Testis (tissue), 3 donors: ENCODE data around the gene MAGI1. TPM values are rescaled to one million over a fixed set of nuclear protein-coding genes. Genes with fewer than 3 reads are reported as not detected.

Source experiments
- DNase-seq: peaks from one replicate; pipeline ENCODE4 v3.0.0-alpha.2; 2019
- H3K27ac ChIP-seq, 2 donors: fragments of 200-600 bp; sonication (generic); one replicate each; pipeline ENCODE4 v1.5.1; 2019
- H3K27me3 ChIP-seq: fragments of 200-600 bp; sonication (generic); one replicate; pipeline ENCODE4 v1.5.1; 2019
- H3K36me3 ChIP-seq: fragments of 200-600 bp; sonication (generic); one replicate; pipeline ENCODE4 v1.5.1; 2017; ENCODE audit warnings: low read depth; ENCODE audit errors: missing control alignments
- H3K4me1 ChIP-seq: fragments of 200-600 bp; sonication (generic); one replicate; pipeline ENCODE4 v1.5.1; 2019
- H3K4me3 ChIP-seq, 2 donors: fragments of 200-600 bp; sonication (generic); one replicate each; pipeline ENCODE4 v1.5.1; 2017 to 2019
- H3K9me3 ChIP-seq: fragments of 200-600 bp; sonication (generic); one replicate; pipeline ENCODE4 v1.5.1; 2017
- POLR2A ChIP-seq: fragments of 450-650 bp; IDR thresholded peaks from one replicate; pipeline ENCODE4 v1.6.1; 2017; ENCODE audit warnings: antibody characterized with exemption, mild to moderate bottlenecking, moderate library complexity
- WGBS, 2 donors: methylation state at CpG; one replicate each; pipeline ENCODE4 v1.1.5; 2018; 5-methylcytosine and 5-hydroxymethylcytosine counted together
- intact Hi-C: fragments of 100-400 bp; cut with DNase I; formaldehyde crosslinking; loops from one replicate; pipeline ENCODE4 v1.15.1; 2023; ENCODE audit warnings: low total_unique reads
- polyA plus RNA-seq: library from polyadenylated mRNA; stranded (reverse); fragments of 350-450 nt; fragmentation: Illumina TruSeq; extraction: RNeasy Lipid Tissue Mini Kit (QIAGEN cat#74804); gene quantifications from one replicate; pipeline ENCODE4 v1.2.3, GENCODE V29; 2014; ENCODE audit warnings: low read depth, low replicate concordance; ENCODE audit not compliant: insufficient read depth
- total RNA-seq, 2 donors: library from RNA; depleted of rRNA; stranded (reverse); fragments of >200 nt; gene quantifications; one replicate each; pipeline ENCODE4 v1.2.3, GENCODE V29; 2016
- TF ChIP-seq, protein P1 (sequence below), 3 experiments: fragments of 450-650 bp in 2 of 3; fragments of 200-600 bp in 1 of 3; sonication (generic) in 1 of 3; IDR thresholded peaks; one replicate each; pipeline ENCODE4 v1.5.1; 2016 to 2019; ENCODE audit warnings: antibody characterized with exemption in 3 of 3, mild to moderate bottlenecking in 2 of 3, moderate library complexity in 1 of 3

MAGI1 gene
- total and polyA plus RNA-seq, 3 donors from 2014 or later = 55.4 to 60.4 (median 56.1) TPM

DNA sequence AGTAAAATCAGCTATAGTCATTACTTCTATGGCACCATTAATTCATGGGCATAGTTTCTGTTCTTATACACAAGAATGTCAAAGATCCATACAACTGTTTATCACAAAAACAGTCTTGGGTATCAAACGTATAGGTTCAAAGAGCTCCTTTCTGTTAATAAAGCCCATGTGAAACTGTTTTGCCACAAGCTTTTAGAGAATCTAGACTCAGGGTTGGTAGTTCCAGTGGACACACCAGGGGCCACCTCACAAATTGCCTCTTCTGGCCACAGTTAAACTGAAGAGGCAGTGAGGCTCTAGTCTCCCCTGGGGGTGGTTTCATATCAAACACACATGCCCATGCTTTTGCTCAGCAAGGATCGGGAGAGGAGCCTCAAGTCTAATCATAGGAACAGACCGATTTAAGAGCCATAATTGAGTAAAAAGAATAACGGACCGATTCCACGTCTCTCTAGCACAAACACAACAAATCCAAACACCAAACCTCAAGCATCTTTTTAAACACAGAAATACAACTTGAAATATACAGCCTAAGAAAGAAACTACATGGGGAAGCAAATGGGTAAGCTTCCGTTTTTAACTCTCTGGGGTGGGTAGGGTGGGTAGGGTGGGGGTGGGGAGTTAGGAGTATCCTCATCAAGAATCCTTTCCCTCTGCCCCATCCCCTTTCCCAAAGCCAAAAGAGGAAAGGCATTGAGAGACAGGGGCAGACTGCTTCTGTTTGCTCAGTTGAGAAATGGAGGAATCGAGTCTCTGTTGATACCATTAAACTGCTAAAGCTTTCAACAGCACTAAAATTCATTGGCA, 443.3 kb downstream of the MAGI1 start:
- intact Hi-C loops = no loop called here
- 81 to 86% methylated on average over 8 of the region's 8 CpGs for WGBS, 2 donors
- H3K27ac ChIP-seq = no peak overlapping the region

DNA sequence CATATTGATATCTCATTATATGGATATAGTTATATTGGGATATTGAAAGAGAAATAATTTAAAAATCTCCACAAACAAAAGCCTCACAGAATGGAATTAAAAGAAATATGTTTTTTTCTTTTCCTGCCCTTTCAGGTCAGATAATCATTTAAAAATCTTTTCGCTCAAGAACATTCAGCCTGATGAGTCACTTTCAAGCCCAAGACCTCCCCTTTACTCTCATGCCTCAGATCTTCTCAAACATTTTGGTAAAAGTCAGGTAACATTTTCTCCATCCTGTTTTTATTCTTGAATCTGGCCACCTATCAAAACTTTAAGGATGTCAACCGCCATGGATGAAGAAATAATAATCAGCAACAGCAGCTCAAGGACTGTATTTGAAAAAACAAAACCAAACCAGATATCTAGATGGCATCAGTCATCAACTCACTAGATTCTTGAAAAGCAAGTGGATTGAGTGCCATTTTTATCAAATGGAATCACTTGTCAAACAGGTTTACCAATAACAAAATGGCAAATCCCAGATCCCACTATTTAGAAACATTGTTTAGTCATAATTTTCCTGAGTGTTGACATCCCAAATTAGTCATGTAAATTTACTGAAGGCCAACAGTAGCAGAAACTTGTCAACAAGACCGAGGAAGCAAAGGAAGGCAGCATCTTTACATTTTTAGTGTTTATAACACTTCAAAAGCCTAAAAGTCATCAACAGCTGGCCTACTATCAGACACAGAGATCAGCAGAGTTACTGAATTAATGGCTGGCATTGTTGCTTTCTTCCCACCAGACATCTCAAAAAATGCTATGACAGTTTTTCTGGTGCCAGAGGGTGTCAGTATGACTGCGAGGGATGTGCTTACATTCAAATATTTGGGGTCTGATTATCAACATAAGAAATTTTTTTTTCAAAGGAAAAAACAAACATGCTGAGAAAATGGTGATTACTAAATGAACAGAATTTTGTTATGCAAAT, 444.7 kb downstream of the MAGI1 start:
- Histone ChIP-seq H3K27me3 (no peaks in the 10 kb centered on the region), H3K4me1 (peaks cover 8% of the 10 kb centered on the region), H3K27ac (no peak overlapping the region), H3K36me3 (no peaks in the 10 kb centered on the region), H3K9me3 (no peaks in the 10 kb centered on the region), H3K4me3 (no peak overlapping the region)
- TF ChIP-seq POLR2A = no peak
- TF ChIP-seq, protein P1, sequence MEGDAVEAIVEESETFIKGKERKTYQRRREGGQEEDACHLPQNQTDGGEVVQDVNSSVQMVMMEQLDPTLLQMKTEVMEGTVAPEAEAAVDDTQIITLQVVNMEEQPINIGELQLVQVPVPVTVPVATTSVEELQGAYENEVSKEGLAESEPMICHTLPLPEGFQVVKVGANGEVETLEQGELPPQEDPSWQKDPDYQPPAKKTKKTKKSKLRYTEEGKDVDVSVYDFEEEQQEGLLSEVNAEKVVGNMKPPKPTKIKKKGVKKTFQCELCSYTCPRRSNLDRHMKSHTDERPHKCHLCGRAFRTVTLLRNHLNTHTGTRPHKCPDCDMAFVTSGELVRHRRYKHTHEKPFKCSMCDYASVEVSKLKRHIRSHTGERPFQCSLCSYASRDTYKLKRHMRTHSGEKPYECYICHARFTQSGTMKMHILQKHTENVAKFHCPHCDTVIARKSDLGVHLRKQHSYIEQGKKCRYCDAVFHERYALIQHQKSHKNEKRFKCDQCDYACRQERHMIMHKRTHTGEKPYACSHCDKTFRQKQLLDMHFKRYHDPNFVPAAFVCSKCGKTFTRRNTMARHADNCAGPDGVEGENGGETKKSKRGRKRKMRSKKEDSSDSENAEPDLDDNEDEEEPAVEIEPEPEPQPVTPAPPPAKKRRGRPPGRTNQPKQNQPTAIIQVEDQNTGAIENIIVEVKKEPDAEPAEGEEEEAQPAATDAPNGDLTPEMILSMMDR (IDR thresholded peaks at IDR 0.05) = no peak
- DNase-seq = no peak
- 87 to 94% methylated on average over 4 of the region's 4 CpGs for WGBS, 2 donors
- intact Hi-C loops = no loop called here

More for the DNA sequence above, 443.3 kb downstream of the MAGI1 start:
- Histone ChIP-seq H3K9me3 (no peaks in the 10 kb centered on the region), H3K4me3 (no peak overlapping the region), H3K27me3 (no peaks in the 10 kb centered on the region), H3K36me3 (no peaks in the 10 kb centered on the region), H3K4me1 (peaks cover 8% of the 10 kb centered on the region)
- no peak for DNase-seq
- TF ChIP-seq, protein P1 (IDR thresholded peaks at IDR 0.05) = no peak
- TF ChIP-seq POLR2A = no peak

DNA sequence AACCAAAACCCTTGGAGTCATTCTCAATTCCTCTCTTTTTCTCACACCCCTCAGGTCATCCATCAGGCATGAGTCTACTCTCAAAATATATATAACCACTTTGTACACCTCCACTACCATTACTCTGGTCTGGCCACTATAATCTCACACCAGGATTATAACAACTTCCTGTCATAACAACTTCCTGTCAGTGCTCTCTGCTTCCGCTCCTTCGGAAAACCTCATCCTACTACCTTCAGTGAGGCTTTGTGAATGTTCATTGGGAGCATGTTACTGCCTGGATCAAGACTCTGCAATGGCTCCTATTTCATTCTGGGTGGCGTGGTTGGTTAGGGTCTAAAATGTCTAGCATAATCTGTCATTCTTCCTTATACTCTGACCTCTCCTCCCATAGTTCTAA, 447.4 kb downstream of the MAGI1 start:
- intact Hi-C loops = no loop called here
- no peaks in the 10 kb centered on the region for H3K27me3 ChIP-seq
- no peaks in the 10 kb centered on the region for H3K4me1 ChIP-seq
- no peak overlapping the region for H3K27ac ChIP-seq
- DNase-seq = no peak
- no peaks in the 10 kb centered on the region for H3K9me3 ChIP-seq
- 88 to 98% methylated on average over 3 of the region's 3 CpGs for WGBS, 2 donors
- no peak overlapping the region for H3K4me3 ChIP-seq
- TF ChIP-seq, protein P1 (IDR thresholded peaks at IDR 0.05) = no peak
- TF ChIP-seq POLR2A = no peak
- no peaks in the 10 kb centered on the region for H3K36me3 ChIP-seq

DNA sequence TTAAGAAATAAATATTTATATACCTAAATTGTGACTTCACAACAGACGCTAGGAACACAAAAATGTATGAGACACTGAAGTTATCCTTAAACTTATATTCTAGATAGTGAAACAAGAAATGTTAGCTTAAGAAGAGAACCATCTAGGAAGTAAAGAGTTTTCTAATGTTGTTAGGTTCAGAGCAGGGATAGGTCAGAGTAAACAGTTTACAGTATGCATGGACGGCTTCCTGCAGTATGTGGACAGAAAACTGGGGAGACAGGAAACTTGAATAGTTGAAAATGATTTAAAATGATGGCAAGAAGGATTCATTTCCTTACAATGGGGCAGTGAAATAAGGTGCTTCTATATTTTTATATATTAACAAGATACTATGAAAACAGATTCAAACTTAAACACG, 449.8 kb downstream of the MAGI1 start:
- WGBS, 2 donors = 94 to 95% methylated on average over 3 of the region's 3 CpGs
- Histone ChIP-seq H3K27ac (no peak overlapping the region), H3K36me3 (no peaks in the 10 kb centered on the region)

More for the DNA sequence above, 449.8 kb downstream of the MAGI1 start:
- intact Hi-C loops = no loop called here
- no peaks in the 10 kb centered on the region for H3K4me1 ChIP-seq
- no peak overlapping the region for H3K4me3 ChIP-seq
- no peak for DNase-seq
- no peaks in the 10 kb centered on the region for H3K27me3 ChIP-seq
- H3K9me3 ChIP-seq = no peaks in the 10 kb centered on the region
- TF ChIP-seq, protein P1 (IDR thresholded peaks at IDR 0.05) = no peak
- TF ChIP-seq POLR2A = no peak
